K562 (cell line): ENCODE measurements around the gene CCR9. TPM values are rescaled to one million over a fixed set of nuclear protein-coding genes. Genes with fewer than 3 reads are reported as not detected.

Experiments used
- ATF1 ChIP-seq, 2 experiments: fragments of 450-650 bp in 1 of 2; IDR thresholded peaks; 2 replicates each; pipeline ENCODE4 v1.6.1; 2016; ENCODE audit warnings: missing compliant biosample characterization in 1 of 2, missing genetic modification characterization in 1 of 2
- CHD1 ChIP-seq: fragments of 200-600 bp; sonication (generic); IDR thresholded peaks from one replicate; pipeline ENCODE4 v1.6.1; 2012; ENCODE audit warnings: mild to moderate bottlenecking, moderate library complexity, low read length, inconsistent platforms
- FOXM1 ChIP-seq, 2 experiments: fragments of 450-650 bp in 1 of 2; sonication (generic) in 1 of 2; formaldehyde crosslinking in 1 of 2; IDR thresholded peaks; 2 replicates each; pipeline versions ENCODE4 v1.6.1 to v1.9.0; 2017 to 2022; ENCODE audit warnings: low read depth in 2 of 2, mild to moderate bottlenecking in 2 of 2, missing genetic modification reagents in 1 of 2, moderate library complexity in 1 of 2
- GABPA ChIP-seq: fragments of 200-800 bp; sonication (Bioruptor generic); conservative IDR thresholded peaks from 2 replicates; pipeline ENCODE4 v1.6.1; 2016; ENCODE audit warnings: low read depth, missing genetic modification characterization, missing compliant biosample characterization
- KDM4B ChIP-seq, 2 experiments: fragments of 450-650 bp in 1 of 2; sonication (generic) in 1 of 2; IDR thresholded peaks; 2 replicates each; pipeline ENCODE4 v1.6.1; 2016 to 2017; ENCODE audit warnings: borderline replicate concordance in 2 of 2, antibody characterized with exemption in 1 of 2, low read depth in 1 of 2, mild to moderate bottlenecking in 1 of 2
- SAFB ChIP-seq: fragments of 200-400 bp; formaldehyde crosslinking; IDR thresholded peaks from 2 replicates; pipeline ENCODE4 v1.6.1; 2017; ENCODE audit warnings: low read depth, low read length, borderline replicate concordance
- SIX5 ChIP-seq, 2 experiments: IDR thresholded peaks; 2 replicates each; pipeline ENCODE4 v1.6.1; 2011; ENCODE audit warnings: low read length in 2 of 2, borderline replicate concordance in 1 of 2, low read depth in 1 of 2, mild to moderate bottlenecking in 1 of 2, moderate library complexity in 1 of 2; ENCODE audit not compliant: insufficient read depth in 1 of 2
- ZNF79 ChIP-seq: fragments of 250-450 bp; sonication (Bioruptor Pico); IDR thresholded peaks from 2 replicates; pipeline ENCODE4 v1.4.0; 2020; ENCODE audit warnings: low read depth, mild to moderate bottlenecking, moderate library complexity
- ZNF830 ChIP-seq: fragments of 250-450 bp; sonication (Bioruptor Pico); IDR thresholded peaks from 2 replicates; pipeline ENCODE4 v1.5.0; 2021; ENCODE audit warnings: mild to moderate bottlenecking
- polyA plus RNA-seq, 8 experiments: library from polyadenylated mRNA; depleted of rRNA in 4 of 8; stranded (reverse) in 5 of 8; unstranded in 3 of 8; fragments of >200 nt; fragmentation: Nextera tagmentation in 2 of 8; fragmentation: Illumina TruSeq in 1 of 8; extraction: Ambion mirVana in 2 of 8; extraction: Trizol in 1 of 8; gene quantifications; 2 replicates each; pipeline versions ENCODE4 v1.2.1 to v1.2.3, GENCODE V29; 2011 to 2014; ENCODE audit warnings: inconsistent platforms in 1 of 8, missing spikeins in 1 of 8
- total RNA-seq, 7 experiments: library from RNA; depleted of rRNA in 6 of 7; stranded (reverse); fragments of >200 nt in 6 of 7; fragmentation: Illumina TruSeq in 2 of 7; extraction: Trizol in 2 of 7; gene quantifications; 2 replicates each; pipeline versions ENCODE4 v1.2.1 to v1.2.3, GENCODE V29; 2011 to 2021; ENCODE audit warnings: low replicate concordance in 1 of 7
- TF ChIP-seq, protein P1 (sequence below): sonication (generic); formaldehyde crosslinking; IDR thresholded peaks from 2 replicates; pipeline ENCODE4 v1.8.0; 2022; ENCODE audit warnings: mild to moderate bottlenecking, missing genetic modification reagents
- TF ChIP-seq, protein P2 (sequence below): sonication (generic); formaldehyde crosslinking; IDR thresholded peaks from 2 replicates; pipeline ENCODE4 v1.8.0; 2023; ENCODE audit warnings: missing genetic modification reagents, mild to moderate bottlenecking, borderline replicate concordance

Gene CCR9
- total and polyA plus RNA-seq, 9 of the 15 experiments (the other 6 are each of a cell fraction or from before 2014, with no cell fraction given), result not detected

DNA sequence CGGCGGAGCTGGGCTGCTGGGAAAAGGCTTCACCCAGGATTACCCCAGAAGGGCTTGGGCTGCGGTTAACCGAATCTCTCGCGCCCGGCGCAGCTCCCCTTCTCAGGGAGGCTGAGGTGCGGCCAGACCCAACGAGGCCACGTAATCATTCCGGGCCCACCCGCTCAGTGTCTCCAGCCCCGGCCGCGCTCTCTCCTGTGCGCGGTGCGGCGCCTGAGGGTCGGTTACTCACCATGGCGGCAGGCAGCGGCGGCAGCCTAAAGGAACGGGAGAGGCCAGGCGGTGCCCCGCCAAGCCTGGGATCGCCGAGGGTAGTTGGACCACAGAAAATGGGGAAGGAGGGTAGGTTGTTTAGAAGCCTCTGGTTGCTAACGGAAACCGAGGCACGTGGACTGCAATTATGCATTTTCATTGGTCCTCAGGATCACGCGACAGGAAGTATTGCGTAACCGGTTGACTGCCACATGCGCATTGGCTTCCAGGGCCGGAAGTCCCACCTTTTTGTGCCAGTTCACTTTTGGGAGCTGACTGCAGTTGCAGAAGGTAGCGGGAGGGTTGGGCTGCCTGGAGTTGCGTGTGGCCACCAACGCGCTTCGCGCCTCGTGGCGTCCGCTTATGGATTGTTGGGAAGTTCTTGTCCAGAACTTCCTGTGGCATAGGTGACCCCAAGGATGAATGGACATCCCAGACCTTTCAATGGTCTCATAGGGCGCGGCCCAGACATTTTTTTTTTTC, 44.4 kb upstream of the CCR9 start, which contains the start of gene LZTFL1 (continued):
- TF ChIP-seq, protein P1, sequence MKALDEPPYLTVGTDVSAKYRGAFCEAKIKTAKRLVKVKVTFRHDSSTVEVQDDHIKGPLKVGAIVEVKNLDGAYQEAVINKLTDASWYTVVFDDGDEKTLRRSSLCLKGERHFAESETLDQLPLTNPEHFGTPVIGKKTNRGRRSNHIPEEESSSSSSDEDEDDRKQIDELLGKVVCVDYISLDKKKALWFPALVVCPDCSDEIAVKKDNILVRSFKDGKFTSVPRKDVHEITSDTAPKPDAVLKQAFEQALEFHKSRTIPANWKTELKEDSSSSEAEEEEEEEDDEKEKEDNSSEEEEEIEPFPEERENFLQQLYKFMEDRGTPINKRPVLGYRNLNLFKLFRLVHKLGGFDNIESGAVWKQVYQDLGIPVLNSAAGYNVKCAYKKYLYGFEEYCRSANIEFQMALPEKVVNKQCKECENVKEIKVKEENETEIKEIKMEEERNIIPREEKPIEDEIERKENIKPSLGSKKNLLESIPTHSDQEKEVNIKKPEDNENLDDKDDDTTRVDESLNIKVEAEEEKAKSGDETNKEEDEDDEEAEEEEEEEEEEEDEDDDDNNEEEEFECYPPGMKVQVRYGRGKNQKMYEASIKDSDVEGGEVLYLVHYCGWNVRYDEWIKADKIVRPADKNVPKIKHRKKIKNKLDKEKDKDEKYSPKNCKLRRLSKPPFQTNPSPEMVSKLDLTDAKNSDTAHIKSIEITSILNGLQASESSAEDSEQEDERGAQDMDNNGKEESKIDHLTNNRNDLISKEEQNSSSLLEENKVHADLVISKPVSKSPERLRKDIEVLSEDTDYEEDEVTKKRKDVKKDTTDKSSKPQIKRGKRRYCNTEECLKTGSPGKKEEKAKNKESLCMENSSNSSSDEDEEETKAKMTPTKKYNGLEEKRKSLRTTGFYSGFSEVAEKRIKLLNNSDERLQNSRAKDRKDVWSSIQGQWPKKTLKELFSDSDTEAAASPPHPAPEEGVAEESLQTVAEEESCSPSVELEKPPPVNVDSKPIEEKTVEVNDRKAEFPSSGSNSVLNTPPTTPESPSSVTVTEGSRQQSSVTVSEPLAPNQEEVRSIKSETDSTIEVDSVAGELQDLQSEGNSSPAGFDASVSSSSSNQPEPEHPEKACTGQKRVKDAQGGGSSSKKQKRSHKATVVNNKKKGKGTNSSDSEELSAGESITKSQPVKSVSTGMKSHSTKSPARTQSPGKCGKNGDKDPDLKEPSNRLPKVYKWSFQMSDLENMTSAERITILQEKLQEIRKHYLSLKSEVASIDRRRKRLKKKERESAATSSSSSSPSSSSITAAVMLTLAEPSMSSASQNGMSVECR (CRISPR knock-in tag), result peak; percentile 97
- TF ChIP-seq FOXM1 (IDR thresholded peaks at IDR 0.05; ENCODE audit: low read depth) (peak; percentile 74), FOXM1 (CRISPR knock-in tag; IDR thresholded peaks at IDR 0.05; ENCODE audit: low read depth) (no peak), SIX5 (IDR thresholded peaks at IDR 0.05; ENCODE audit: borderline replicate concordance in 1 of 2, insufficient read depth in 1 of 2, low read depth in 1 of 2, low read length in 2 of 2) (no peak), ZNF830 (CRISPR knock-in tag) (peak; percentile 66), ATF1 (CRISPR knock-in tag; IDR thresholded peaks at IDR 0.05) (0 out of 2 replicates have a peak, but pooled peaks have one; percentile 7), ATF1 (tag; IDR thresholded peaks at IDR 0.05) (peak; percentile 83), CHD1 (no peak), GABPA (tag) (peak; percentile 97), KDM4B (IDR thresholded peaks at IDR 0.05; ENCODE audit: borderline replicate concordance in 2 of 2, low read depth in 1 of 2) (0 out of 4 replicates have a peak, but pooled peaks of 1 of the 2 experiments have one; percentile 49), SAFB (no peak), ZNF79 (CRISPR knock-in tag) (no peak)
- TF ChIP-seq, protein P2, sequence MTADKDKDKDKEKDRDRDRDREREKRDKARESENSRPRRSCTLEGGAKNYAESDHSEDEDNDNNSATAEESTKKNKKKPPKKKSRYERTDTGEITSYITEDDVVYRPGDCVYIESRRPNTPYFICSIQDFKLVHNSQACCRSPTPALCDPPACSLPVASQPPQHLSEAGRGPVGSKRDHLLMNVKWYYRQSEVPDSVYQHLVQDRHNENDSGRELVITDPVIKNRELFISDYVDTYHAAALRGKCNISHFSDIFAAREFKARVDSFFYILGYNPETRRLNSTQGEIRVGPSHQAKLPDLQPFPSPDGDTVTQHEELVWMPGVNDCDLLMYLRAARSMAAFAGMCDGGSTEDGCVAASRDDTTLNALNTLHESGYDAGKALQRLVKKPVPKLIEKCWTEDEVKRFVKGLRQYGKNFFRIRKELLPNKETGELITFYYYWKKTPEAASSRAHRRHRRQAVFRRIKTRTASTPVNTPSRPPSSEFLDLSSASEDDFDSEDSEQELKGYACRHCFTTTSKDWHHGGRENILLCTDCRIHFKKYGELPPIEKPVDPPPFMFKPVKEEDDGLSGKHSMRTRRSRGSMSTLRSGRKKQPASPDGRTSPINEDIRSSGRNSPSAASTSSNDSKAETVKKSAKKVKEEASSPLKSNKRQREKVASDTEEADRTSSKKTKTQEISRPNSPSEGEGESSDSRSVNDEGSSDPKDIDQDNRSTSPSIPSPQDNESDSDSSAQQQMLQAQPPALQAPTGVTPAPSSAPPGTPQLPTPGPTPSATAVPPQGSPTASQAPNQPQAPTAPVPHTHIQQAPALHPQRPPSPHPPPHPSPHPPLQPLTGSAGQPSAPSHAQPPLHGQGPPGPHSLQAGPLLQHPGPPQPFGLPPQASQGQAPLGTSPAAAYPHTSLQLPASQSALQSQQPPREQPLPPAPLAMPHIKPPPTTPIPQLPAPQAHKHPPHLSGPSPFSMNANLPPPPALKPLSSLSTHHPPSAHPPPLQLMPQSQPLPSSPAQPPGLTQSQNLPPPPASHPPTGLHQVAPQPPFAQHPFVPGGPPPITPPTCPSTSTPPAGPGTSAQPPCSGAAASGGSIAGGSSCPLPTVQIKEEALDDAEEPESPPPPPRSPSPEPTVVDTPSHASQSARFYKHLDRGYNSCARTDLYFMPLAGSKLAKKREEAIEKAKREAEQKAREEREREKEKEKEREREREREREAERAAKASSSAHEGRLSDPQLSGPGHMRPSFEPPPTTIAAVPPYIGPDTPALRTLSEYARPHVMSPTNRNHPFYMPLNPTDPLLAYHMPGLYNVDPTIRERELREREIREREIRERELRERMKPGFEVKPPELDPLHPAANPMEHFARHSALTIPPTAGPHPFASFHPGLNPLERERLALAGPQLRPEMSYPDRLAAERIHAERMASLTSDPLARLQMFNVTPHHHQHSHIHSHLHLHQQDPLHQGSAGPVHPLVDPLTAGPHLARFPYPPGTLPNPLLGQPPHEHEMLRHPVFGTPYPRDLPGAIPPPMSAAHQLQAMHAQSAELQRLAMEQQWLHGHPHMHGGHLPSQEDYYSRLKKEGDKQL, result no peak
